GM12878 (cell line): ENCODE measurements around the gene SUGP1.

Experiments
- CTCF ChIP-seq, 3 experiments: IDR thresholded peaks in 2 of 3; conservative IDR thresholded peaks in 1 of 3; 2 replicates each; pipeline ENCODE4 v1.5.1; 2011; ENCODE audit warnings: low read depth in 3 of 3, low read length in 3 of 3, mild to moderate bottlenecking in 3 of 3, control low read depth in 2 of 3, moderate library complexity in 2 of 3, inconsistent platforms in 1 of 3, mixed read lengths in 1 of 3; ENCODE audit not compliant: control insufficient read depth in 2 of 3, insufficient read depth in 1 of 3; ENCODE audit errors: extremely low read depth in 1 of 3
- E2F4 ChIP-seq: IDR thresholded peaks from 2 replicates; pipeline ENCODE4 v1.6.1; 2012; ENCODE audit warnings: low read depth, low read length, improper control_type of control experiment
- JUNB ChIP-seq: IDR thresholded peaks from 2 replicates; pipeline ENCODE4 v1.6.1; 2016; ENCODE audit warnings: antibody characterized with exemption, mild to moderate bottlenecking
- POLR2A ChIP-seq: IDR thresholded peaks from 2 replicates; pipeline ENCODE4 v1.6.1; 2011; ENCODE audit warnings: low read depth, mild to moderate bottlenecking, low read length
- RAD21 ChIP-seq: IDR thresholded peaks from 2 replicates; pipeline ENCODE4 v1.6.1; 2011; ENCODE audit warnings: mild to moderate bottlenecking, low read depth, low read length, moderate library complexity; ENCODE audit not compliant: insufficient read depth
- RAD51 ChIP-seq: fragments of 450-650 bp; IDR thresholded peaks from 2 replicates; pipeline ENCODE4 v1.6.1; 2016; ENCODE audit warnings: moderate library complexity, mild to moderate bottlenecking, inconsistent platforms
- RELA ChIP-seq: fragments of 450-650 bp; IDR thresholded peaks from 2 replicates; pipeline ENCODE4 v1.8.0; 2014; ENCODE audit warnings: borderline replicate concordance; ENCODE audit not compliant: partially characterized antibody
- SIN3A ChIP-seq: IDR thresholded peaks from 2 replicates; pipeline ENCODE4 v1.6.1; 2012; ENCODE audit warnings: low read depth, low read length, improper control_type of control experiment
- SP1 ChIP-seq: IDR thresholded peaks from one replicate; pipeline ENCODE4 v1.6.1; 2011; ENCODE audit warnings: low read depth, low read length
- TCF3 ChIP-seq: IDR thresholded peaks from 2 replicates; pipeline ENCODE4 v1.6.1; 2012; ENCODE audit warnings: low read depth, mild to moderate bottlenecking, low read length, borderline replicate concordance; ENCODE audit not compliant: insufficient read depth

DNA sequence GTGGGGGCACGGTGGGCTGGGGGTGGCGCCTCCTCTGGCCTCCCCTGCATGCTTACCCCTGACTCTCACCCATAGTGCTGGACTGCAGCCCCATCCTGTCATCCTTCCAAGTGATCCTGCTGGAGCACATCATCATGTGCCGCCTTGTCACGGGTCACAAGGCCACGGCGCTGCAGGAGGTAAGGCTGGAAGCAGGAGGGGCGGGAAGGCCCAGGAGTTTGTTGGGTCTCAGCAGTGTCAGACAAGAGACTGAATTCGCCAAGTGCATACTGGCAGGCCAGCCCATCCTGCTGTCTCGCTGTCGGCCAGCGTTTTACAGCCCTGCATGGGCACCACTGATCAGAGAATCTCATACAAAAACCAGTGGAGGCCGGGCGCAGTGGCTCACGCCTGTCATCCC, 23.5 kb upstream of the SUGP1 start:
- TF ChIP-seq JUNB (no peak), RAD51 (no peak), CTCF (IDR thresholded peaks at IDR 0.05 in 2 of 3, conservative IDR thresholded peaks at IDR 0.05 in 1 of 3; ENCODE audit: control insufficient read depth in 2 of 3, extremely low read depth in 1 of 3, insufficient read depth in 1 of 3, low read depth in 3 of 3, low read length in 3 of 3) (no peak), RELA (no peak), SIN3A (no peak), RAD21 (no peak), POLR2A (no peak; the same call in 1 of the 2 replicates), E2F4 (no peak), TCF3 (no peak), SP1 (no peak)
